Measurements from ENCODE around the gene STK32B.

STK32B gene

GRCh38 chr4:5018603-5019002, 32.7 kb upstream of the STK32B start:
- Mint-ChIP-seq H3K4me1 (peaks cover 18% of the 10 kb centered on the region), H3K9me3 (peaks cover 15% of the 10 kb centered on the region), H3K27ac (no peak overlapping the region), H3K36me3 (ENCODE audit: low read depth) (no peaks in the 10 kb centered on the region), H3K27me3 (ENCODE audit: low read depth, poor library complexity) (peaks cover 42% of the 10 kb centered on the region), H3K4me3 (no peak overlapping the region)
- no peak for TF ChIP-seq CTCF (IDR thresholded peaks at IDR 0.05)
- no peak for DNase-seq

GRCh38 chr4:5019274-5019673, 32.0 kb upstream of the STK32B start, which contains the start of gene CYTL1:
Gene CYTL1 (minus strand): TSS chr4:5019458. CDS start chr4:5019445, 13 bp downstream.
- no peak within 1 kb of the TSS for H3K27ac Mint-ChIP-seq
- peaks cover 46% of the 10 kb centered on the region for H3K27me3 Mint-ChIP-seq (ENCODE audit: low read depth, poor library complexity)
- no peaks in the 10 kb centered on the region for H3K36me3 Mint-ChIP-seq (ENCODE audit: low read depth)
- H3K9me3 Mint-ChIP-seq, result peaks cover 18% of the 10 kb centered on the region
- H3K4me1 Mint-ChIP-seq, result peaks cover 18% of the 10 kb centered on the region
- H3K4me3 Mint-ChIP-seq, result peak within 1 kb of the TSS; percentile 61
- no peak for TF ChIP-seq CTCF (IDR thresholded peaks at IDR 0.05)
- peak; percentile 59 for DNase-seq

DNA sequence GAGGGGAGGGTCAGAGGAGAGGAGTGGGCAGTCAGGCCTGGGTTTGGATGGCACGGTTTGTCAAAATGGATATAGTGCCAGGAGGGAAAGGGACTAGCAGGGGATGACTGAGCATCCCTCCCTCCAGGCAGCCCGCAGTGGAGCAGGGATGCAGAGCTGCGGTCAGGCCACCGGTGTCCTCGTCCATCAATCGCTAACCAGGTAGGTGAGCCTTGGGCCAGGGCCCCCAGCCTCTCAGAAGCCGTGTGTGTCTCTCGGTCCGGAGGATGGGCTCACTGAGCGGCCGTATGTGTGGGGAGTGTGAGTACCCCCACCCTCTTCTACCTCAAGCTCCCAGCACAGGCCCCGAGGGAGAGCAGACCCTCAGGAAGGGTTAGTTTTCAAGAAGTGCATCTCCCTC, 31.5 kb upstream of the STK32B start:
- H3K4me3 Mint-ChIP-seq, result peak overlapping the region; percentile 53
- peaks cover 41% of the 10 kb centered on the region for H3K27me3 Mint-ChIP-seq (ENCODE audit: low read depth, poor library complexity)

DNA sequence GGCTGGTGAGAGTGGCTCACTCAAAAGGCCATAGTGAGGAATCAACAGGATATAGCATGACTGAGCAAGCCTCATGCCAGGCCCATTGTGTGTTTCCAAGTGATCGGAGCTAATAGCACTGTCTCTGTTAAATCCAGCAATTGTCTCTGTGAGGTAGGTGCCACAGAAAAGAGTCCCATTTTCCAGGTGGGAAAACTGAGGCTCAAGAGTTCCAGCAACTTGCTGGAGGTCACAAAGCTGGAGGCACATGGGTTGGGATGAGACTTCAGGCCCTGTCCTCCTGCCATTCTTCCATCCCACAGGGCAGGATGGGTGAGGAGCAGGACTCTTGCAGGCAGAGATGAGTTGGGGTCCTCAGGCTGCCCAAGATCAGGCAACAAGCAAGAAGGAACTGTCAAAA, 30.9 kb upstream of the STK32B start:
- TF ChIP-seq CTCF (IDR thresholded peaks at IDR 0.05), result no peak
- Mint-ChIP-seq H3K4me3 (no peak overlapping the region), H3K36me3 (ENCODE audit: low read depth) (no peaks in the 10 kb centered on the region), H3K9me3 (peaks cover 18% of the 10 kb centered on the region), H3K27ac (no peak overlapping the region), H3K27me3 (ENCODE audit: low read depth, poor library complexity) (peaks cover 38% of the 10 kb centered on the region), H3K4me1 (peaks cover 18% of the 10 kb centered on the region)
- no peak for DNase-seq

More for the DNA sequence above, 31.5 kb upstream of the STK32B start:
- TF ChIP-seq CTCF (IDR thresholded peaks at IDR 0.05), result no peak
- no peaks in the 10 kb centered on the region for H3K36me3 Mint-ChIP-seq (ENCODE audit: low read depth)
- no peak overlapping the region for H3K27ac Mint-ChIP-seq
- H3K9me3 Mint-ChIP-seq, result peaks cover 18% of the 10 kb centered on the region
- no peak for DNase-seq
- H3K4me1 Mint-ChIP-seq, result peaks cover 18% of the 10 kb centered on the region

DNA sequence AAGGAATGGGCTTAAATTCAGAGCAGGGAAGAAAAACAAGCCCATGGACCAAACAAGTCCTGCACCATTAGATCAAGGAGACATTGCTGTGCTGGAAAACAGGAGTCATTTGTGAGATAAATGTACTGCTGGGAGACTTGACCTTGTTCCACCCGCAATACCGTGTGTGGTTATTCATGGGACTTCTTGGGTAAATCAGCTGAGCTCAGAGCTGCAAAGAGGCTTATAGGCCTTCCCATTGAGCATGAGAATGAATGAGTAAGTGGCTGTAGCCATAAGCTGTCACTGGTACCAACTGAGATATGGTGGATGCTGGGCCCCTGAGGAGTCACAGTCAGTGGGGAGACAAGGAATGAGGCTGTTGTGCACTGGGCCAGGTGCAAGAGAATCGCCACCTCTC, 29.7 kb upstream of the STK32B start:
- Mint-ChIP-seq H3K4me1 (peaks cover 18% of the 10 kb centered on the region), H3K27ac (no peak overlapping the region), H3K36me3 (ENCODE audit: low read depth) (no peaks in the 10 kb centered on the region), H3K9me3 (peaks cover 13% of the 10 kb centered on the region), H3K27me3 (ENCODE audit: low read depth, poor library complexity) (peaks cover 32% of the 10 kb centered on the region), H3K4me3 (no peak overlapping the region)
- no peak for TF ChIP-seq CTCF (IDR thresholded peaks at IDR 0.05)
- no peak for DNase-seq

DNA sequence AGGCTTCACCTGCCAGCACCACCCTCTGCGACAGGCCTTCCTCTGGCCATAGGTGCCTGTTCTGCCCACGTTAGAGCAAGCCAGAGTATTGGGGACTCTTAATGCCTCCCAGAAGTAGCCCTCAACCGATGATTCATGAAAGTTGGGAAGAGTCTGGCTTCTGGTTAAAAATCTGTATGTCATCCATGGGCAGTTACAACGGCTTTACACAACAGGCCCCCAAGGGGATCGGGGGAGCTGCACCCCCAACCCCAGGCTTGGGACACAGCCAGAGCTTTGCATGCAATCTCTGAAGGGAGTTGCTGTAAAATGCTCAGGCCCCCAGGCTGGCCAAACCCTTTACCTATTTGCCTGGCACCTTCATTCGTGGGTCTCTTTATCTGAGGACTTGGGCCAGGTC, 26.6 kb upstream of the STK32B start:
- Mint-ChIP-seq H3K36me3 (ENCODE audit: low read depth) (no peaks in the 10 kb centered on the region), H3K27me3 (ENCODE audit: low read depth, poor library complexity) (peaks cover 37% of the 10 kb centered on the region), H3K4me1 (no peaks in the 10 kb centered on the region), H3K27ac (no peak overlapping the region), H3K9me3 (peaks cover 12% of the 10 kb centered on the region), H3K4me3 (no peak overlapping the region)
- TF ChIP-seq CTCF (IDR thresholded peaks at IDR 0.05), result no peak
- DNase-seq, result no peak

All from nephron progenitor cell (in vitro differentiated cells).